Measurements from ENCODE around the gene STIP1. TPM values are rescaled to one million over a fixed set of nuclear protein-coding genes. Genes with fewer than 3 reads are reported as not detected.

Gene STIP1
- total and polyA plus RNA-seq, 9 of the 15 experiments (the other 6 are each of a cell fraction or from before 2014, with no cell fraction given) = 58.1 to 465 (median 346) TPM

DNA sequence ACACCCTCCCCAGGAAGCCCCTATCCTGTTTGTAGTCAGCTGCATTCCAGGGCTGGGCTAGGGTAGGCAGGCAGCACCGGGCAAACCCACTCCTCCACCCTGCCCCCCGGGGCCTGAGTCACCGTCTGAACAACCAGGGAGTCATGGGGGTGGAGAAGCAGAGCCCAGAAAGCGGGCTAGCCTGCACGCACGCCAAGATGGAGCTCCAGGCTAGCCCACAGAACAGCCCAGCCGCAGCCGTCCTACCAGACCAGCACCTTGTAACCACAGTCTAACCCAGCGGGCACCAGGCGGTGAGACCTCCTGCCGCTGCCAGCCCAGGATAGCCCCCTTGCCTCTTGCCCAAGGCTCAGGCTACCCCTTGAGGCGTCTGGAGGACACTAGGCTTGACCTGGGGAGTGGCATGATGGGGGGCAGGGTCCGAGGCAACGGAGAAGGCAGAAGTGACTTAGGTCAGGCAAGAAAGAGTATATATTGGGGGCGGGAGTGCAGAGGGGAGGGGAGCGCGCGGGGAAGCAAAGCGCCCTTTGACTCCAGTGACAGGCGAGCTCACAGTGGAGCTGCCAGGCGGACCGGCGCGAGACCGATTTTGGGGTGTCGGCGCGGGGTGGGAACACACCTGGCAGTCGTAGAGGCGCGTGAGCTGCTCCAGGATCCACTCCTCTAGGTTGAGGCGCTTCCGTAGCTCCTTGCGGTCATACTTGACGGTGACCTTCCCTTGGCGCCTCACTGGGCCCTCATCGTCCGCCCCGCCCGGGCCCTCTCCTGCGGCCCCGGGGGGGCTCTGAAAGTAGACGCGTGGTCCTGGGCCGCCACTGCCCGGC is 60.0 kb downstream of the STIP1 start (continued):
- TF ChIP-seq ILK (tag; IDR thresholded peaks at IDR 0.05; ENCODE audit: borderline replicate concordance, low read depth) (no peak), ZC3H11A (IDR thresholded peaks at IDR 0.05; ENCODE audit: low read depth, low read length) (no peak), HNRNPLL (IDR thresholded peaks at IDR 0.05; ENCODE audit: low read depth, low read length, poor library complexity, severe bottlenecking) (peak; percentile 40), FOXK2 (conservative IDR thresholded peaks at IDR 0.05 in 1 of 2, IDR thresholded peaks at IDR 0.05 in 1 of 2; ENCODE audit: low read depth in 2 of 2) (peak in 1 of 2 experiments; percentile 54; a peak in 1 of 4 replicates), HMG20B (CRISPR knock-in tag; IDR thresholded peaks at IDR 0.05) (no peak), PHF21A (IDR thresholded peaks at IDR 0.05; ENCODE audit: borderline replicate concordance, low read depth) (no peak), NRF1 (conservative IDR thresholded peaks at IDR 0.05 in 1 of 2, IDR thresholded peaks at IDR 0.05 in 1 of 2) (no peak), CHD2 (IDR thresholded peaks at IDR 0.05; ENCODE audit: low read depth, low read length) (peak; percentile 22; the same call in 1 of the 2 replicates), ZNF592 (IDR thresholded peaks at IDR 0.05) (peak; percentile 46; the same call in 1 of the 2 replicates)
- TF ChIP-seq, protein P1, sequence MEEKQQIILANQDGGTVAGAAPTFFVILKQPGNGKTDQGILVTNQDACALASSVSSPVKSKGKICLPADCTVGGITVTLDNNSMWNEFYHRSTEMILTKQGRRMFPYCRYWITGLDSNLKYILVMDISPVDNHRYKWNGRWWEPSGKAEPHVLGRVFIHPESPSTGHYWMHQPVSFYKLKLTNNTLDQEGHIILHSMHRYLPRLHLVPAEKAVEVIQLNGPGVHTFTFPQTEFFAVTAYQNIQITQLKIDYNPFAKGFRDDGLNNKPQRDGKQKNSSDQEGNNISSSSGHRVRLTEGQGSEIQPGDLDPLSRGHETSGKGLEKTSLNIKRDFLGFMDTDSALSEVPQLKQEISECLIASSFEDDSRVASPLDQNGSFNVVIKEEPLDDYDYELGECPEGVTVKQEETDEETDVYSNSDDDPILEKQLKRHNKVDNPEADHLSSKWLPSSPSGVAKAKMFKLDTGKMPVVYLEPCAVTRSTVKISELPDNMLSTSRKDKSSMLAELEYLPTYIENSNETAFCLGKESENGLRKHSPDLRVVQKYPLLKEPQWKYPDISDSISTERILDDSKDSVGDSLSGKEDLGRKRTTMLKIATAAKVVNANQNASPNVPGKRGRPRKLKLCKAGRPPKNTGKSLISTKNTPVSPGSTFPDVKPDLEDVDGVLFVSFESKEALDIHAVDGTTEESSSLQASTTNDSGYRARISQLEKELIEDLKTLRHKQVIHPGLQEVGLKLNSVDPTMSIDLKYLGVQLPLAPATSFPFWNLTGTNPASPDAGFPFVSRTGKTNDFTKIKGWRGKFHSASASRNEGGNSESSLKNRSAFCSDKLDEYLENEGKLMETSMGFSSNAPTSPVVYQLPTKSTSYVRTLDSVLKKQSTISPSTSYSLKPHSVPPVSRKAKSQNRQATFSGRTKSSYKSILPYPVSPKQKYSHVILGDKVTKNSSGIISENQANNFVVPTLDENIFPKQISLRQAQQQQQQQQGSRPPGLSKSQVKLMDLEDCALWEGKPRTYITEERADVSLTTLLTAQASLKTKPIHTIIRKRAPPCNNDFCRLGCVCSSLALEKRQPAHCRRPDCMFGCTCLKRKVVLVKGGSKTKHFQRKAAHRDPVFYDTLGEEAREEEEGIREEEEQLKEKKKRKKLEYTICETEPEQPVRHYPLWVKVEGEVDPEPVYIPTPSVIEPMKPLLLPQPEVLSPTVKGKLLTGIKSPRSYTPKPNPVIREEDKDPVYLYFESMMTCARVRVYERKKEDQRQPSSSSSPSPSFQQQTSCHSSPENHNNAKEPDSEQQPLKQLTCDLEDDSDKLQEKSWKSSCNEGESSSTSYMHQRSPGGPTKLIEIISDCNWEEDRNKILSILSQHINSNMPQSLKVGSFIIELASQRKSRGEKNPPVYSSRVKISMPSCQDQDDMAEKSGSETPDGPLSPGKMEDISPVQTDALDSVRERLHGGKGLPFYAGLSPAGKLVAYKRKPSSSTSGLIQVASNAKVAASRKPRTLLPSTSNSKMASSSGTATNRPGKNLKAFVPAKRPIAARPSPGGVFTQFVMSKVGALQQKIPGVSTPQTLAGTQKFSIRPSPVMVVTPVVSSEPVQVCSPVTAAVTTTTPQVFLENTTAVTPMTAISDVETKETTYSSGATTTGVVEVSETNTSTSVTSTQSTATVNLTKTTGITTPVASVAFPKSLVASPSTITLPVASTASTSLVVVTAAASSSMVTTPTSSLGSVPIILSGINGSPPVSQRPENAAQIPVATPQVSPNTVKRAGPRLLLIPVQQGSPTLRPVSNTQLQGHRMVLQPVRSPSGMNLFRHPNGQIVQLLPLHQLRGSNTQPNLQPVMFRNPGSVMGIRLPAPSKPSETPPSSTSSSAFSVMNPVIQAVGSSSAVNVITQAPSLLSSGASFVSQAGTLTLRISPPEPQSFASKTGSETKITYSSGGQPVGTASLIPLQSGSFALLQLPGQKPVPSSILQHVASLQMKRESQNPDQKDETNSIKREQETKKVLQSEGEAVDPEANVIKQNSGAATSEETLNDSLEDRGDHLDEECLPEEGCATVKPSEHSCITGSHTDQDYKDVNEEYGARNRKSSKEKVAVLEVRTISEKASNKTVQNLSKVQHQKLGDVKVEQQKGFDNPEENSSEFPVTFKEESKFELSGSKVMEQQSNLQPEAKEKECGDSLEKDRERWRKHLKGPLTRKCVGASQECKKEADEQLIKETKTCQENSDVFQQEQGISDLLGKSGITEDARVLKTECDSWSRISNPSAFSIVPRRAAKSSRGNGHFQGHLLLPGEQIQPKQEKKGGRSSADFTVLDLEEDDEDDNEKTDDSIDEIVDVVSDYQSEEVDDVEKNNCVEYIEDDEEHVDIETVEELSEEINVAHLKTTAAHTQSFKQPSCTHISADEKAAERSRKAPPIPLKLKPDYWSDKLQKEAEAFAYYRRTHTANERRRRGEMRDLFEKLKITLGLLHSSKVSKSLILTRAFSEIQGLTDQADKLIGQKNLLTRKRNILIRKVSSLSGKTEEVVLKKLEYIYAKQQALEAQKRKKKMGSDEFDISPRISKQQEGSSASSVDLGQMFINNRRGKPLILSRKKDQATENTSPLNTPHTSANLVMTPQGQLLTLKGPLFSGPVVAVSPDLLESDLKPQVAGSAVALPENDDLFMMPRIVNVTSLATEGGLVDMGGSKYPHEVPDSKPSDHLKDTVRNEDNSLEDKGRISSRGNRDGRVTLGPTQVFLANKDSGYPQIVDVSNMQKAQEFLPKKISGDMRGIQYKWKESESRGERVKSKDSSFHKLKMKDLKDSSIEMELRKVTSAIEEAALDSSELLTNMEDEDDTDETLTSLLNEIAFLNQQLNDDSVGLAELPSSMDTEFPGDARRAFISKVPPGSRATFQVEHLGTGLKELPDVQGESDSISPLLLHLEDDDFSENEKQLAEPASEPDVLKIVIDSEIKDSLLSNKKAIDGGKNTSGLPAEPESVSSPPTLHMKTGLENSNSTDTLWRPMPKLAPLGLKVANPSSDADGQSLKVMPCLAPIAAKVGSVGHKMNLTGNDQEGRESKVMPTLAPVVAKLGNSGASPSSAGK (IDR thresholded peaks at IDR 0.05) = no peak
